HG03064 (cell line): ENCODE results near the gene PAX3.

Experiments used
- ATAC-seq: cut with Tn5 transposase; IDR thresholded peaks from one replicate; pipeline ENCODE4 v1.9.1; 2021; ENCODE audit warnings: low read depth; ENCODE audit not compliant: unreplicated experiment

The PAX3 gene

DNA sequence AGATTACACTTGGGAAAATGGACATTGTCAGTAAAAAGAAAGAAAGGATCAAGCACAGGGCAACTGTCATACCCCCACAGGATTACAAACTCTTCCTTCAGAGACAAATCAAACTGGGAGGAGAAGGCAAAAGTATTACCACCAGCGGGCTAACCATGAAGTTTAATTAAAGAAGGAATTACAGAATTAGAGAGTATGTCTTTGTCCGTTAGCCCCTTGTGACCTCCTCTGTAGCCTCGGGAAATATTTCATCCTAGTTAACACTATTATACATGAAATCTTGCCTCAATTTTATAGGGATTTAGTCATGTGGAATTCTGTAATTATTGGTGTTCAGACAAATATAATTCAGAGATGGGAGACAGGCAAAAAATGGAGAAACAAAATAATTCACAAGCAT, 60.7 kb downstream of the PAX3 start:
- no peak for ATAC-seq

DNA sequence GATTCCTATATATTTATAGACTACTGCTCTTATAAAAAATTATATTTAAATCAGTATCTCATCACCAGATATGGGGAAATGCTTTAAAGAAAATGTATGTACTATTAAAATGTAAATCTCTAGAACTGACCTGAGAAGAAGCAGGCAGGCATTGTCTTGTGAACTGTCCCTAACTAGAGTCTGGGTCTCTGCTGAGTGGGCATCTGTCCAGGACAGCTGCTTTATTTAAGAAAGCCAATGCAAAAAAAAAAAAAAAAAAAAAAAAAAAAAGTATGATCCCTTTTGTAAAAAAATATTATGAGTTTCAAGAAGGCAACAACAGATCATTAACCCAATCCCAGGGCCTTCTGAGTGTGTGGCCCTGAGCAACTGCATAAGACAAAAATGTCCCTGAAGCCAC, 66.0 kb downstream of the PAX3 start:
- ATAC-seq, result no peak

DNA sequence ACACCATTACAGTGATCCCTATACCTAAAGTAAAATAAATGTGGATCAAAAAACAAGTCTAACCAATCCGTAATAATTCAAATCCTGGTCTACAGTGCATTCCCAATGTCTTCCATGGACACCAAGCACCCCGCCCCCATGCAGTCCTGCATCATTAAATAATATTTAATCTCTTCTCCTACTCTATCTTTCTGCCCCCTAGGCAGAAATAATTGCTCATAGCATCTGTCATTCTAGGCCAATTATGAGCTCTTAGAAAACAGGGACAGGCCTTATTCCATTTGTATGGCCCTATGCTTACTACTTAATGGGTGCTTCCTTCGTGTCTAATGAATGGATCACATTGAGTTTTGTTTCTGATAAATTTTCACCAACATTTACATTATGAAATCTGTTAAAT, 66.4 kb downstream of the PAX3 start:
- no peak for ATAC-seq

DNA sequence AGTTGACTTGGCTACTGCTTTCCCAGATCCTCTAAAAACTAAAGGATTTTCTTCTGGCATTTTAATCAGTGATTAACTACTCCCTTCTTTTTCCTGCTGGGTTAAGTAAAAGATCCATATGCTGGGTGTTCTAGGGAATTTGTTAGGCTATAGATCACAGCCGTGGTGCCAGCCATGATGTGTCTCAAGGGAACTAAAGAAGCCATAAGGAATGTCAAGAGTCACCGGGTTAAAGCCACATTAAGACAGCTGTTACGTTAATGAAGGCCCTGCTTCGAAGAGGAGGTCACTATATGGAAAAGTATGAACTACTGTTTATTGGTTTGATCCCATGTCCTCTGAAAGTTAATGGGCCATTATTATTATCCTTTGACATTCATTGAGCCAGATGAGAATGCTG, 70.7 kb downstream of the PAX3 start:
- ATAC-seq, result no peak

DNA sequence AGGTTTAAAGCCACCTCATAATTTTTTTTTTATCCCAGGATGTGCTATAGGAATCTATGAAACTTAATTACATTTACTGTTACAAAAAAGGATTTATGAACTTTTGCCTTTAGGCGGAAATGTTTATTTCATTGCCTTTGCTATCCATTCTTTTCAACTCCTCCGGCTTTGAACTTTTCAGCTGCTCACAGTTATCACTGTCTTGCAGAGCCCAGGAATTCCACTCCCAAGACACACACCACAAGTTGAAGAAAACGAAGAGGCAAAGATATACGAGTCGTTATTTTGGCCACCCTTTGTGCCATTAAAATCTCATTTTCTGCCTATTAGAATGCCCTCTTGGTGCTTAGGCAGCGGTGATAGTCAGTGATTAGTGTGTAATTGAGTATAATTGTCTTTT, 80.0 kb downstream of the PAX3 start:
- no peak for ATAC-seq

DNA sequence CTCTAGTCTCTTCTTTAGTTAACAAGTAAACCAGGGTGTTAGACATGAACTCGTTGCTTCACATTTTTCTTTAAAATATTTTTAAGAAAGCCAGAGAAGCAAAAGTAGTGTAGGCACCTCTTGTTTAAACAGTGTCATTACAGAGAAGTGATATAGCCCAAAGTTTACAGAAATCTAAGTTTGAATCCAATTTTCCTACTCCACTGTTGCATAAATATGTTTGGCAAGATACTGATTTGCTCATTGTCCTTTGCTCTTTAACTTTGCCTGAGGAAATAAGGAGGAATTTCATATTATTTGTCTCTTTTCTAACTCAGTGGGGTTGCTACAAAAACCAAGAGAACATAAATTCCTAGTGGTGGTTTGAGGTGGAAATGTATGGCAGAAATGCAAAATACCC, 81.1 kb downstream of the PAX3 start:
- no peak for ATAC-seq

DNA sequence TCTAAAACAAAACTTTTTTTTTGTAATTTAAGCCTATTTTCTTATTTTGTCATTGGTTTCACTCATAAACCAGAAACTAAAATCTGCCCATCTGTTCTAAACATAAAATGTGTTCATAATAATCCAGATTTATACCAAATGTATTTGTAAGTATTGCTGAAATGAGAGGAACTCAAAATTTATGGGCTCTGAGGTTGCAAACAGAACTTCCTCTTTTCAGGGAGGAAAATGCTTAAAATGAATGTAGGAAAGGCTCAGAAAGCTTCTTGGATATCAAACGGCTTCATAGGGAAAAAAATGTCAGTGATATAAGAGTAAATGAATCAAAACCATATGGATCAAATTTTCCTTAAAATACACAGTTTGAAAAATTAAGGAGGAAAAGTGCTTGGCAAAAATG, 83.9 kb downstream of the PAX3 start:
- no peak for ATAC-seq

DNA sequence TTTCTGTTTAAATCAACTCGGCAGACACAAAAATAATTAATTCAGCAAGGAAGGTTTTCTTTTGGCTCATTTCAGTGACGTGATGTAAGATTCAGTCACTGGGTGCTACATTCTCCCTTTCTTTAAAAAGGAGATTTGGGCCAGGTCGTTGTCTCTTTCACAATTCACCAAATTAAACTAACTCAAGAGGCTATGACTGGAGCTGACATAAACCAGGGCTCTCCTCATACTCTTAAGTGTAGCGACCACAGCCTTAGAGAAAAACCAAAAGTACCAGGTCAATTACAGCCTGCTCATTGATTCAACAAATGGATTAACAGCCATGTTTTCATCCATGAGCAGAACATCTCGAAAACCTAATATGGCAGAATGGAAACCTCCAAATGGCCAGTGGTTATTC, 85.7 kb downstream of the PAX3 start:
- no peak for ATAC-seq

DNA sequence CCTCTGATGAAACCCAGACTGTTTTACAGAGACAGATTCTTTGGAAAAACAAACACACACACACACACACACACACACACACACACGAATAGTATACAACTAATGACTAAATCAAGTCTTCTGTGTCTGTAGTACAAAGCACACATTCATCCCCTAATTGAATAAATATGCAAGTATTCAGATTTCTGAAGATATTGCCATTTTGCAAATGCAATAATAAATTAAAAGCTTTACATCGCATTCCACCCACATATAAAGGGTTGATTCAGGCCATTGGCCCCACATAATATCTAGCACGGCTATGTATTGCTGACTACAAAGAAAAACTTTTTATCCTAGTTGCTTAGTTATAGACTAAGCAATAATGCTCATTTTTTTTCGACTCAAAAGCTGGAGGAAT, 86.2 kb downstream of the PAX3 start:
- no peak for ATAC-seq

DNA sequence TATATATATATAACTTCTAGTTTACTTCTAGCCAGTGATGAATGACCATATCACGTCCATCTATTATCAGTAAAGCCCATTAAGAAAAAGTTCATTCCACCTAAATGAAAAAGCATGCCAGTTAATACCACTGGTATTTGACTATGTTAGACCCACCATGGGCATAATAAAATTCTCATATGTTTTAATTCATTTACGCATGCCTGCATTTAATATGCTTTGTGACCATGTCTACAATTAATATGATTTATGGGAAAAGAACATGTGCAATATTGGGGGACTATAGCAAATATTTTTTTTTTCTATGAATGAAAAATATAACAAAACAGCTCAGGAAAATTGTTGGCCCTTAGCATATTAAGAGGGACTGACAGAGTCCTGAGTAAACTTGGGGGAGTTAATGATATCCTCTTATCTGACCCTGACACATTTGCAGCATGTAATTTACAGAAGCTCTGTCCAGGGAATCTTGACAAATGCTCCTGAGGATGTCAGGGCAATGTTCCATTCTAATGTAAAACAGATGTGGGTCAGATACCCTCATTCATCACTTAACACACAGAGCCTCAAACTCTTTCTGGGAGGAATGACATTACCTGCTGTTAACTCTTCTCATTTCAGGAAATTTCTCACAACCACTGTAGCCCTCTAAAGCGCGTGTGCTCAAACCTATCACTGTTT, 90.6 kb downstream of the PAX3 start:
- ATAC-seq, result no peak

DNA sequence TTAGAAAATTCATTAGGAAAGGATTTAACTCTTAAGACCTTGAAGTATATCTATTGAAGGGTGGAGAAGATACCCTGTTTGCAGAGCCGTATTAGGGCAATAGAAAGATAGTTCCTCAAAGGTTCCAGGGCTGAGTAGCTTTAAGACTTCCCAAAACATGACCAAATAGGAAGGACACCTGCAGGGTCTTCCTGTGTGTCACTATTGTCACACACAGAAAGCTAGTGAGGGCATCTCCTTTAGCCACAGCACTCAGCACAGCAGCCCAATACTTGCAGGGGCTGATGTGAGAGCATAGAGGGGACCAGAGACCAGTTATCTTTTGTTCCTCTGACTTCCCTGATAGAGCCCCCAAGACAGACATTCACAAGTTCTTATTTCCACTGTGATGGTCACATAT, 93.7 kb downstream of the PAX3 start:
- no peak for ATAC-seq

DNA sequence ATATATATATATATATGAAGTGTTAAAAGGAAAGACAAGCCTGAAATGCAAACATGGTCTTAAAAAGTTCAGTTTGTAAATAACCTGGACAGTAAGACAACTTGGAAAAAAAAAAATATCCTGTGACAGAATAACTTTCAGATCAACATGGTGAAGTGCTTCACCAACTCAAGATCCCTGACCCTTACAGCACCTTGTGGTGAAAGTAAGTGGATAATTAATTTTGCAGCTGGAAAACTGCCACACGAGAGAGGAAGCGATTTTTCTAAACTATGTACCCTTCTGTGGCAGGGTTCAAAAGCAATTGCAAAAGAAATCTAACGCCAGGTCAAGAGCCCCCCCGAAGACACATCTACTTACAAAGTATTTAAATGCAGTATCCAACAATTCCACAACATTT, 95.8 kb downstream of the PAX3 start:
- no peak for ATAC-seq

DNA sequence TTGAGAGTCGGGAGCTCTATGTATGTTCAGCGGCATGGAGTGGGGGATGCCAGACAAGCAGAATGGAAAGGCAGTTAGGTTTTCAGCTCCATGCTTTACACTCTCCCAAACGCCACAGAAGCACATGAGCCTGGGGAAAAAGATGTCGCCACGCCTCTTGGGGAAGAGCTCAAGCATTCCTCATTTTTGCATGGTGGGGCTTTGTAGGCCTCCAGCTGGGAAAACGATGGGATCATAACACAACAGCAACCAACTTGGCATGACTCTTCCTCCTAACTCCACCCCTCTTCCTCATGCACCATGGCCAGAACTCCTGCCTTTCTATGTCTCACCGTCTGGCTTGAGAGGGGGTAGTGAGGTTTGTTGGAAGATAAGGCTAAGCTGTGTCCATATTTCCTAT, 102.6 kb downstream of the PAX3 start:
- no peak for ATAC-seq

DNA sequence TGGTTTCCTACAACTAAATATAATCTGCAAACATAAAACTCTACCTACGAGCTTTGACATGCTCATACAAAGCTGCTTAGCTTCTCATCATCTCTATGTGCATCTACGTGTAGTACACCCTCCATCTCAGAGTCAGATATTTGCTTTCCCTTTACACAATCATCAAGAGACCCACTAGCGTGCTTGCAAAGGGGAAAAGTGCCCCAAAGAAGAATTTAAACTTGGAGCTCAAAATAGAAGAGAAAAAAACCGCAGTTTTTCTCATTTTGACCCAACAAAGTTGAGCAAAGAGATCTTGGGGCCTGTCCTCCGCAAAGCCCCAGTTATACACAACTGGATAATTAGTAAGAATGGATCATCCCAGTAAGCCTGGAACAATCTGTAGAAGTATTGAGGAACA, 104.1 kb downstream of the PAX3 start:
- no peak for ATAC-seq

DNA sequence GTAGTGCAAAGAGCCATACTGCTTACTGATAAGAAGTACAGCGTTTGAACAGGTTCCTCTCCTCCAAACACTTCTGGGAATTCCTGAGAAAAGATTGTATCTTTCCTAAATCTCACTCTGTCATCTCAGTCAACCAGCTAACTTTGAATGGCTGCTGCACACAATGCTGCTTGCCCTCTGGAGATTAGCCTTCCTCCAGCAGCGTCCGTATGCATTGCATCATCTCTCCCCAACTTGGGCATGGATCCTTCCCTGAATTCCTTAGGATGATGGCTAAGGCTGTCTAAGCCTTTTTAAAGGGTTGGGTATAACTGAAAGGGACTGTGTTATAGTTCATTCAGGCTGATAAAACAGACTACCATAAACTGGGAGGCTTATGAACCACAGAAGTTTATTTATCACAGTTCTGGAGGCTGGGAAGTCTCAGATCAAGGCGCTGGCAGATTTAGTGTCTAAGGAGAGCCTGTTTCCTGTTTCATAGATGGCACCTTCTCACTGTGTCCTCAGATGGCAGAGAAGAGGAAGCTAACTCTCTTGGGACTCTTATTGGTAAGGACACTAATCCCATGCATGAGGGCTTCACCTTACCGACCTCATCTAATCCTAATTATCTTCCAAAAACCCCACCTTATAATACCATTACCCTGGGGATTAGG, 105.3 kb downstream of the PAX3 start:
- ATAC-seq, result no peak

DNA sequence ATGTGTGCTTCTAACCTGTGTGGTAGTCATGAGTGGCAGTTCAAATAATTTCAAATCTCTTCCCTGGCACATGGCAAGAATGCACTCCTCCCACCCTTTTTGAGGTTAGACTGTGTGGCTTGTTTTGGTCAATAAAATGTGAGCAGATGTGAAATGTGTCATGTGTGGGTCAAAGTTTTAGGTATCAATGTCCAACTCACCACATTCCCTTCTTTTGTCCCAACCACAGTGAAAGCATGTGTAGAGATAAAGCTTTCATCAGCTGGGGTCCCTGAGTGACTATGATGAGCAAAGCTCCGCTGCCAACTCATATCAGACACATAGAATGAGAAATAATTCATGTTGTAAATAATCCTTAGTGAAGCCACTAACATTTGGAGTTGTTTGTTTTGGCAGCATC, 118.2 kb downstream of the PAX3 start:
- no peak for ATAC-seq

DNA sequence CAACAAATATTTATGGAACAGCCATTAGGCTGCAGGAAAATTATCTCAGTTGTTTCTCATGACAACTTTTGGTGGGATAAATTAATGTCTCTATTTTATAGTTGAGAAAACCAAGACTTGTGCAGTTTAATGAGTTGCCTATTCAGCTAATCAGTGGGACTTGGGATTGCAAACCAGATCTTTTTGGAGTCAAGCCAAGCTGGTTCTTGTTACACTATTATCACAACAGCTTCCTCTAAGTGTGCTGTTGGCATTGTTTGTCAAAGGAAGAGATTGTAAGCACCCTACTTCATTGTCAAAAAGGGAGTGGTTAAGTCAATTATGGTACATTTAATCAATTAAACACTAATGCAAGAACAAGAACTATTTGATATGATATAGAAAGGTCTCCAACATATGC, 119.2 kb downstream of the PAX3 start:
- ATAC-seq, result no peak

DNA sequence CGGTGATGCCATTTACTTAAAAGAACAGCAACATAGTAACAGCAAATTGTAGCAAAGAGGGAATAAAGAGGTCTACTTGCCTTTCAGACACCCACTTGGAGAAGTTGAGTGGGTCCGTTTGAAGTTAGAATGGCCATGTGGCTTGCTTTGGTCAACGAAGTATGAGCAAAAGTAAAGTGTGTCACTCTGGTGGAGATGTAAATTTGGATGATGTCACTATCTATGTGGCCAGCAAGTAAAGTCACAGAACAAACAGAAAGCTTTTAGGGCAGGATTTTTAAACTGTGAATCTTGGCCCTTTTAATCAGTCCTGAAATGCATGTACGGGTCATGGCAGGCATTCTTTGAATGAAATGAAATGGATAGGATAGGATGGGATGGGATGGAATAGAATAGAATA, 120.3 kb downstream of the PAX3 start:
- no peak for ATAC-seq

DNA sequence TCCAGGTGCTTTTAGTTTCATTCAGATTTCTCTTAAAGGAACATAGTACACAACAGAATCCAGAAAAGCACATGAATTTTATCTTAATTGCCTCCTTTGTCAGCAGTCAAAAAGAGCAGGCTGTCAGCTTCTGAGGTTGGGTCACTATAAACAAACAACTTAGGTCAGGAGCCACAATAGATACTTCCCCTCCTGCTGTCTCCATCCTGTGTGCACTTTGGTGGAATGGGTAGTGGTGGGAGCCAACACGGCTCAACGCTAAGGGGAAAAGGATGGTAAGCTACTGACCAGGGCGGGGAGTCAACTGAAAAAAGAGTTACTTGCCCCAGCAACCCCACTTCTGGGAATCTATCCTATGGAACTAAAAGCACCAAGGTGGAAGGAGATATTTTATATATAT, 121.9 kb downstream of the PAX3 start:
- no peak for ATAC-seq

DNA sequence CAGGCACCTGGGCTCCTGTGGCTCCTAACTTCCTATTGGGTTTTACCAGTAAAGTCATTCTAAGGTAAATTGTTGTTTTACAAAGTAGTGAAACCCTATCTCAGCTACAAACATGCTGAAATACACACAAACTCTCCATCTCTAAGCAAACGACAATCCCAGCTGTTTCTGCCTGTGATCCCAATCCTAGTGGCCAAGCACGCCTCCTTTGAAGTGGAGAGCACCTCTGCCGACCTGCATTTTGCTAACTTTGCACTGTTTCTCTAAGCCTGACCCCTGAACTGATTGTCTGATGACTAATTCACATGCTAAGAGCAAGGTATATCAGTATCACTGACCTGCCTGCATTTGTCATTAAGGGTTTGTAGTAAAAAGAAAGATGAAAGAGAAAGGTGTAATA, 124.3 kb downstream of the PAX3 start:
- no peak for ATAC-seq

DNA sequence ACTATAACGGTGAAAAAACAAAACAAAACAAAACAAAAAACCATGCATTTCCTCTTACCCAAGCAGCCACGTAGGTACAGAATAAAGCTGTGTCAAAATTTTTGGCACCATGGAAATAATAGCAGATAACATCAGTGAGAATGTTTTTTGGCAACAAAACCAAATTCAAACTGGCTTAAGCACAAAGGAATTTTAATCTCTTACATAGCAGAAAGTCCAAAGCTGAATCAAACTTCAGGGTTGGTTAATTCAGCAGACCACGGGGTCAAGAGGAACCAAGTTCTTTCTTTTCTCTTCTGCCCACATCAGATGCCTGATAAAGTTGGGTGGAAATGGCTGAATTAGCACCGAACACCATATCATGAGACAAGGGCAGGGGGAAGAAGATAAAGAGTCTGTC, 129.5 kb downstream of the PAX3 start:
- ATAC-seq, result no peak

DNA sequence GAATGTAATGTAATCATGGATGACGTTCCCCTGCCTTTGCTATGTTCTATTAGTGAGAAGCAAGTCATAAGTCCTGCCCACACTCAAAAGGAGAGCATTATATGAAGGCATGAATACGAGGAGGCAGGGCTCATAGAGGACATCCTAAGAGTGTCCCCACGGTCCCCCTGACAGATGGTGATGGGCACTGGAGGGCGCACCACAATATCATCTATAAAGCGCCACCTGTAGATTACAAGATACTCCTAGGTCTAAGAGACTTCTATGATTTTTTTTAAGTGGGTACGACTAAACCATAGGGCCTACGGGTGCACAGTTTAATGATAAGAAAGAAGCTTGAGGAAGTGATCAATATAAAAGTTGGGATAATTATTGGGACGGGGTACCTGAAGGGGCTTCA, 131.0 kb downstream of the PAX3 start:
- no peak for ATAC-seq

DNA sequence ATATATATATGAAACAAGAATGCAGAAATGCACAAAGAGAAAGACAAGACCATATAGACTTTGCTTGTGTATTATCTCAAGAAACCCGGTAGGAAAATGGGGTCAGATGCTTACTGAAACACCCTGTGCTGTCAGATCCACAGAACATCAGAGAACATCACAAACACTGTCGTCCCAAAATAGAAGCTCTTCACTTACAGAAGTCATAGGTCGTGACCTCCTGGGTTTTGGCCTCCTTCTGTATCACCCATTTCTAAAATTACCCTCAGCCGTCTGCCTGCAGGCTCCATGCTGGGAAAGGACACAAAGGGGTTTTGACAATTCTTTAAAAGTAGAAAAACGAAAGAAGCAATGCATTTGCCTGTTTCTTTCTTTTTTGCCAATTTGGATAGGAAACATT, 137.9 kb downstream of the PAX3 start:
- no peak for ATAC-seq
